Skin epidermis (tissue), 12 donors: ENCODE results near the gene ARL15.

Source experiments
- H3K27ac ChIP-seq, 21 experiments: fragments of 200-600 bp; sonication (generic) in 11 of 21; one replicate each; pipeline ENCODE4 v1.5.0; 2020; ENCODE audit warnings: mild to moderate bottlenecking in 3 of 21, inconsistent platforms in 2 of 21, moderate library complexity in 2 of 21
- H3K4me3 ChIP-seq, 7 experiments: fragments of 200-600 bp; sonication (generic) in 2 of 7; one replicate each; pipeline ENCODE4 v1.5.0; 2020; ENCODE audit warnings: inconsistent platforms in 2 of 7, mild to moderate bottlenecking in 2 of 7, moderate library complexity in 1 of 7

The ARL15 gene

GRCh38 chr5:54259981-54260380 is 50.4 kb downstream of the ARL15 start:
- no peak overlapping the region for H3K4me3 ChIP-seq
- no peak overlapping the region for H3K27ac ChIP-seq

- H3K4me3 ChIP-seq, result no peak overlapping the region
- no peak overlapping the region for H3K27ac ChIP-seq
Observed at GRCh38 chr5:54259090-54259489, 51.3 kb downstream of the ARL15 start.

- Histone ChIP-seq H3K4me3 (no peak overlapping the region), H3K27ac (peak overlapping the region in 1 of 21 experiments; percentile 60)
Observed at GRCh38 chr5:54257366-54258118, 52.8 kb downstream of the ARL15 start.

GRCh38 chr5:54254482-54255198 is 55.7 kb downstream of the ARL15 start:
- Histone ChIP-seq H3K27ac (peak overlapping the region in 1 of 21 experiments; percentile 28), H3K4me3 (no peak overlapping the region)

GRCh38 chr5:54251981-54252380 is 58.4 kb downstream of the ARL15 start:
- H3K4me3 ChIP-seq, result no peak overlapping the region

GRCh38 chr5:54249210-54250028 is 61.0 kb downstream of the ARL15 start:
- Histone ChIP-seq H3K27ac (no peak overlapping the region), H3K4me3 (no peak overlapping the region)

More at GRCh38 chr5:54251981-54252380, 58.4 kb downstream of the ARL15 start:
- H3K27ac ChIP-seq, result no peak overlapping the region

- Histone ChIP-seq H3K27ac (no peak overlapping the region), H3K4me3 (no peak overlapping the region)
Observed at GRCh38 chr5:54247226-54247625, 63.1 kb downstream of the ARL15 start.

- H3K27ac ChIP-seq, result no peak overlapping the region
- H3K4me3 ChIP-seq, result no peak overlapping the region
Observed at GRCh38 chr5:54243483-54244080, 66.8 kb downstream of the ARL15 start.

- H3K27ac ChIP-seq, result no peak overlapping the region
- no peak overlapping the region for H3K4me3 ChIP-seq
Observed at GRCh38 chr5:54242297-54242696, 68.1 kb downstream of the ARL15 start.

GRCh38 chr5:54234304-54234933 is 76.0 kb downstream of the ARL15 start:
- Histone ChIP-seq H3K27ac (no peak overlapping the region), H3K4me3 (no peak overlapping the region)

- no peak overlapping the region for H3K27ac ChIP-seq
Observed at GRCh38 chr5:54230936-54231685, 79.3 kb downstream of the ARL15 start.

GRCh38 chr5:54229041-54229780 is 81.2 kb downstream of the ARL15 start:
- Histone ChIP-seq H3K4me3 (no peak overlapping the region), H3K27ac (no peak overlapping the region)

More at GRCh38 chr5:54230936-54231685, 79.3 kb downstream of the ARL15 start:
- no peak overlapping the region for H3K4me3 ChIP-seq

GRCh38 chr5:54227759-54228158 is 82.6 kb downstream of the ARL15 start:
- no peak overlapping the region for H3K4me3 ChIP-seq
- no peak overlapping the region for H3K27ac ChIP-seq

- H3K4me3 ChIP-seq, result no peak overlapping the region
- no peak overlapping the region for H3K27ac ChIP-seq
Observed at GRCh38 chr5:54227109-54227508, 83.3 kb downstream of the ARL15 start.

GRCh38 chr5:54226215-54226614 is 84.2 kb downstream of the ARL15 start:
- H3K4me3 ChIP-seq, result no peak overlapping the region
- H3K27ac ChIP-seq, result peak overlapping the region in 1 of 21 experiments; percentile 4

- Histone ChIP-seq H3K4me3 (no peak overlapping the region), H3K27ac (peak overlapping the region in 1 of 21 experiments; percentile 23)
Observed at GRCh38 chr5:54224103-54224826, 86.1 kb downstream of the ARL15 start.

GRCh38 chr5:54222336-54222735 is 88.0 kb downstream of the ARL15 start:
- Histone ChIP-seq H3K4me3 (no peak overlapping the region), H3K27ac (no peak overlapping the region)
